Measurements from ENCODE around the gene EIF2D.

EIF2D gene

GRCh38 chr1:206563367-206564207, 48.7 kb downstream of the EIF2D start:
- H3K4me3 ChIP-seq (IDR thresholded peaks at IDR 0.05; ENCODE audit: insufficient read depth, low read depth, low read length): peak overlapping the region; percentile 36

GRCh38 chr1:206560007-206560716, 52.1 kb downstream of the EIF2D start:
- Histone ChIP-seq H3K27me3 (ENCODE audit: insufficient read depth, low read depth) (no peaks in the 10 kb centered on the region), H2AFZ (ENCODE audit: low read depth) (no peak overlapping the region), H3K4me1 (ENCODE audit: low read depth, poor library complexity, severe bottlenecking) (peaks cover 74% of the 10 kb centered on the region), H3K79me2 (ENCODE audit: insufficient read depth, low read depth) (peaks cover 76% of the 10 kb centered on the region), H3K36me3 (ENCODE audit: insufficient read depth) (peaks cover 3% of the 10 kb centered on the region; the same call in 1 of the 2 replicates), H3K9ac (peak overlapping the region; percentile 85), H3K4me3 (IDR thresholded peaks at IDR 0.05; ENCODE audit: insufficient read depth, low read depth, low read length) (peak overlapping the region; percentile 91), H3K27ac (peak overlapping the region; percentile 81), H4K20me1 (ENCODE audit: insufficient read depth) (no peaks in the 10 kb centered on the region), H3K4me2 (peak overlapping the region; percentile 98)
- no peak for TF ChIP-seq CTCF (conservative IDR thresholded peaks at IDR 0.05; ENCODE audit: low read depth, low read length)

More at GRCh38 chr1:206563367-206564207, 48.7 kb downstream of the EIF2D start:
- peaks cover 92% of the 10 kb centered on the region for H3K79me2 ChIP-seq (ENCODE audit: insufficient read depth, low read depth)
- peaks cover 91% of the 10 kb centered on the region for H3K4me1 ChIP-seq (ENCODE audit: low read depth, poor library complexity, severe bottlenecking)
- peak overlapping the region; percentile 81 for H3K27ac ChIP-seq
- TF ChIP-seq CTCF (conservative IDR thresholded peaks at IDR 0.05; ENCODE audit: low read depth, low read length): no peak
- H3K9ac ChIP-seq: peak overlapping the region; percentile 31; the same call in 1 of the 2 replicates
- no peak overlapping the region for H2AFZ ChIP-seq (ENCODE audit: low read depth)
- peaks cover 4% of the 10 kb centered on the region; the same call in 1 of the 2 replicates for H3K36me3 ChIP-seq (ENCODE audit: insufficient read depth)
- H3K27me3 ChIP-seq (ENCODE audit: insufficient read depth, low read depth): no peaks in the 10 kb centered on the region
- peak overlapping the region; percentile 98 for H3K4me2 ChIP-seq
- H4K20me1 ChIP-seq (ENCODE audit: insufficient read depth): peaks cover 6% of the 10 kb centered on the region

- H2AFZ ChIP-seq (ENCODE audit: low read depth): no peak overlapping the region
- no peak for TF ChIP-seq CTCF (conservative IDR thresholded peaks at IDR 0.05; ENCODE audit: low read depth, low read length)
- H3K4me3 ChIP-seq (IDR thresholded peaks at IDR 0.05; ENCODE audit: insufficient read depth, low read depth, low read length): peak overlapping the region; percentile 91
- peak overlapping the region; percentile 85 for H3K9ac ChIP-seq
- H3K27ac ChIP-seq: peak overlapping the region; percentile 81
- H3K4me2 ChIP-seq: peak overlapping the region; percentile 98
- peaks cover 71% of the 10 kb centered on the region for H3K79me2 ChIP-seq (ENCODE audit: insufficient read depth, low read depth)
- peaks cover 3% of the 10 kb centered on the region; the same call in 1 of the 2 replicates for H3K36me3 ChIP-seq (ENCODE audit: insufficient read depth)
- H3K4me1 ChIP-seq (ENCODE audit: low read depth, poor library complexity, severe bottlenecking): peaks cover 74% of the 10 kb centered on the region
- H3K27me3 ChIP-seq (ENCODE audit: insufficient read depth, low read depth): no peaks in the 10 kb centered on the region
- no peaks in the 10 kb centered on the region for H4K20me1 ChIP-seq (ENCODE audit: insufficient read depth)
Measured at GRCh38 chr1:206559672-206559995, 52.6 kb downstream of the EIF2D start.

GRCh38 chr1:206558794-206559671, 53.2 kb downstream of the EIF2D start:
- Histone ChIP-seq H2AFZ (ENCODE audit: low read depth) (no peak overlapping the region), H3K27ac (peak overlapping the region; percentile 81), H3K4me2 (peak overlapping the region; percentile 98), H3K4me1 (ENCODE audit: low read depth, poor library complexity, severe bottlenecking) (peaks cover 74% of the 10 kb centered on the region), H3K9ac (peak overlapping the region; percentile 85), H3K79me2 (ENCODE audit: insufficient read depth, low read depth) (peaks cover 65% of the 10 kb centered on the region), H4K20me1 (ENCODE audit: insufficient read depth) (no peaks in the 10 kb centered on the region), H3K4me3 (IDR thresholded peaks at IDR 0.05; ENCODE audit: insufficient read depth, low read depth, low read length) (peak overlapping the region; percentile 91), H3K36me3 (ENCODE audit: insufficient read depth) (peaks cover 3% of the 10 kb centered on the region; the same call in 1 of the 2 replicates), H3K27me3 (ENCODE audit: insufficient read depth, low read depth) (no peaks in the 10 kb centered on the region)
- TF ChIP-seq CTCF (conservative IDR thresholded peaks at IDR 0.05; ENCODE audit: low read depth, low read length): no peak
